ENCODE data around the gene ABCB9.

The ABCB9 gene

DNA sequence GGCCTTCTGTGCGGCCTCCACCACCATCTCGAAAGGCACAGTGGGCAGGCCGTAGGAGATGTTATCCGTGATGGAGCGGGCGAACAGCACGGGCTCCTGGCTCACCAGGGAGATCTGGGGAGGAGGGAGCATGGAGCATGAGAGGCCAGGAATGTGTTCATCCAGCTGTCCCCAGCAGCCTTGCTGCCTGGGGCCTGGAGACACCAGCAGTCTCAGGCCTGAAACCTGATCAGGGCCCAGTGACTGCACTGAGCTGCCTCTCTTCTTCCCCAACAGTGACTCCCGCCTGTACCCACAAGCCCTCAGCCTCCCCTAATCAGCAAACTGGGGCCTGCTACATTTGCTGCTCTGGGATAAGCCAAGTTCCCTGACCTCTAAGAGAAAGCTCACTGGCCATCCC is 30.9 kb downstream of the ABCB9 start:
- TF ChIP-seq, protein P1, sequence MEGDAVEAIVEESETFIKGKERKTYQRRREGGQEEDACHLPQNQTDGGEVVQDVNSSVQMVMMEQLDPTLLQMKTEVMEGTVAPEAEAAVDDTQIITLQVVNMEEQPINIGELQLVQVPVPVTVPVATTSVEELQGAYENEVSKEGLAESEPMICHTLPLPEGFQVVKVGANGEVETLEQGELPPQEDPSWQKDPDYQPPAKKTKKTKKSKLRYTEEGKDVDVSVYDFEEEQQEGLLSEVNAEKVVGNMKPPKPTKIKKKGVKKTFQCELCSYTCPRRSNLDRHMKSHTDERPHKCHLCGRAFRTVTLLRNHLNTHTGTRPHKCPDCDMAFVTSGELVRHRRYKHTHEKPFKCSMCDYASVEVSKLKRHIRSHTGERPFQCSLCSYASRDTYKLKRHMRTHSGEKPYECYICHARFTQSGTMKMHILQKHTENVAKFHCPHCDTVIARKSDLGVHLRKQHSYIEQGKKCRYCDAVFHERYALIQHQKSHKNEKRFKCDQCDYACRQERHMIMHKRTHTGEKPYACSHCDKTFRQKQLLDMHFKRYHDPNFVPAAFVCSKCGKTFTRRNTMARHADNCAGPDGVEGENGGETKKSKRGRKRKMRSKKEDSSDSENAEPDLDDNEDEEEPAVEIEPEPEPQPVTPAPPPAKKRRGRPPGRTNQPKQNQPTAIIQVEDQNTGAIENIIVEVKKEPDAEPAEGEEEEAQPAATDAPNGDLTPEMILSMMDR (conservative IDR thresholded peaks at IDR 0.05; ENCODE audit: low read depth, low read length), result no peak

DNA sequence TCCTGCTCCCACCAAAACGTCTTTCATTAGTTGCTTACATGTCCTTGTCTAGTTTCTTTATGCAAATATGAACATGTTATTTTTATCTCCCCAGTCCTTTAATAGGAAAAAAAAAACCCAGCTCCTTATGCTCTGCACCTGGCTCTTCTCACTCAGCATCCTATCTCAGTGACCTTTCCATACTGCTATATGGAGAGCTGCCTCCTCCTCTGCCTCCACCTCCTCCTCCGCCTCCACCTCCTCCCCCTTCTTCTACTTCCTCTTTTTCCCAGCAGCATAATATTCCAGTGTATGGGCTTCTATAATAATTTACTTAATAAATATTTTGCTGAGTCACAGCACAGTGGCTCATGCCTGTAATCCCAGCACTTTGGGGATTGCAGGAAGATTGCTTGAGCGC is 31.5 kb downstream of the ABCB9 start:
- TF ChIP-seq, protein P1 (conservative IDR thresholded peaks at IDR 0.05; ENCODE audit: low read depth, low read length), result no peak
- no peak for DNase-seq (ENCODE audit: low read depth)
- H3K4me3 ChIP-seq (ENCODE audit: low read depth, low read length), result no peak overlapping the region

More for the DNA sequence above, 30.9 kb downstream of the ABCB9 start:
- no peak overlapping the region for H3K4me3 ChIP-seq (ENCODE audit: low read depth, low read length)
- no peak for DNase-seq (ENCODE audit: low read depth)

DNA sequence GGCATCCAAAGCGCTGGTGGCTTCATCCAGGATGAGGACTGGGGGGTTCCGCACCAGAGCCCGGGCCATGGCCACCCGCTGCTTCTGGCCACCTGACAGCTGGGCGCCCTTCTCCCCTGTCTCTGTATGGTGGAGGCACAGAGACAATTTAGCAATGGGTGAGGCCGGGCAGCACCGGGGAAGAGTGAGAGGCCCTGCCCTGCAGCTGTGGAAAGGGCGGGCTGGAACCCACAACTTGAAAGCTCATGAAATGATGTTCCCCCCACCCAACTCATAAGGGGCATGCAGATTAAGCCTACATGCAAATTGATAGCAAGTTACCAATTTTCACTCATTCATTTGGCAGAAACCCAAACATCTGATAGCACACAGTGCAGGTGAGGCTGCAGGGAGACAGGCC is 34.1 kb downstream of the ABCB9 start:
- no peak for DNase-seq (ENCODE audit: low read depth)
- TF ChIP-seq, protein P1 (conservative IDR thresholded peaks at IDR 0.05; ENCODE audit: low read depth, low read length), result no peak
- H3K4me3 ChIP-seq (ENCODE audit: low read depth, low read length), result no peak overlapping the region

DNA sequence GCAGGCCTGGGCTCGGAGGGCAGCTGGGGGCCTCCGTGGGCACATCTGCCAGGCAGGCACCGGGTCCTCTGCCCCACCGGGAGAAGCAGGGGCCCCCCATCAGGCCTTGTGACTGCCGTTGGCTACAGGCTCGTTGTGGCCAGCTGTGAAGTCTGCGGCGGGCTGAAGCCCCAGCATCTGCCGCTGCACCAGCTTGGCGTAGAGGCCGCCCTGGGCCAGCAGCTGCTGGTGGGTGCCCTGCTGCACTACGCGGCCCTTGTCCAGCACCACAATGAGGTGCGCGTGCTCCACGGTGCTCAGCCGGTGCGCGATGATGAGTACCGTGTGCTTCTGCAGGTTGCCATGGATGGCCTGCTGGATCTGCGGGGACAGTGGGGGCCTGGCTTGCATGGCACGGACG is 36.5 kb downstream of the ABCB9 start:
- TF ChIP-seq, protein P1 (conservative IDR thresholded peaks at IDR 0.05; ENCODE audit: low read depth, low read length), result no peak
- no peak overlapping the region for H3K4me3 ChIP-seq (ENCODE audit: low read depth, low read length)

DNA sequence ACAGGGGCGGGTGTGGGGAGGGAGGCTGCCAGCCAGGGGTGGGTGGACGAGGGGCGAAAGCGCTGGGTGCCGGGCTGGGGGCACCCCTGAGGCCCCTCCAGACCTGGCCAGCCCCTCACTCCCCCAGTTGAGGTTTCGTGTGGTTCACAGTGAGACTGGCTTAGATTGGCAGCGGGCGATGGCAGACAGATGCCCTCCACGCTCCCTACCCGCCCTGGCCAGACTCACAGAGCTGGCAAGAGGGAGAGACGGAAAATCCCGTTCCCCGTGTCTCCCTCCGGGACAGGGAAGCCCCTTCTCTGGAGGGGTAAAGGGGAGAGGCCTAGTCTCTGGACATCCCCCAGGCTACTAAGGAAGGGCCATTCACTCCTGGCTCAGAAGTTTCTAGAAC is 37.1 kb downstream of the ABCB9 start:
- TF ChIP-seq, protein P1 (conservative IDR thresholded peaks at IDR 0.05; ENCODE audit: low read depth, low read length), result no peak
- no peak for DNase-seq (ENCODE audit: low read depth)

More for the DNA sequence above, 36.5 kb downstream of the ABCB9 start:
- DNase-seq (ENCODE audit: low read depth), result no peak

DNA sequence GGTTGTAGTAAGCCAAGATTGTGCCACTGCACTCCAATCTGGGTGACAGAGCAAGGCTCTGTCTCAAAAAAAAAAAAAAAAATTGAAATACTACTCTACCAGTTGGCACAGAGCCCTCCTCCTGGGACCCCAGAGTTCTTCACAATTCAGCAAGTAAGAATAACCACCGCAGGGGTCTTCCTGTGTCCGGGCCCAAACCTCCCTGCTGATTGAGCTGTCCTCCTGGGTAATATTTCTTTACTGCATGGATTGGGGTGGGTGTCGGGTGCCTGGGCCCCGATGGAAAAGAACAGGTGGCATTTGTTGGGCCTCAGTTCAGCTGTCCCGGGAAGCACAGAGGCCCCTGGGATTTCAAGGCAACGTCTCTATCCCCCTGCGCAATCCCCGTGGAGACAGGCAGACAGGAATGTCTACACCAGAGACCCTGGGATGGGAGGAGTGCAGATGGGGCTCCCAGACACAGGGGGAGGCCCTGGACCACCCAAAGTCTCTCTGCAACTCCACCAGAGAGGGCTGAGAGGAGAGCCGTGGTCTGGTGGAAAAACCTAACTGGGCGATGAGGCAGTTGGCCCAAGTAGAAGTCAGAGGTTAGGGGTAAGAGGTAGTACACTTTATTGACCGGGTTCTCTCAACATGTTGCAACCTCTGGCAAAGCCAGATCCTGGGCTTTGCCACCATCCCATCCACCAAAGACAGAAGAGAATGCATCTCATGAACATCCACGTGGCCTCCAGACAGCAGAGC is 37.7 kb downstream of the ABCB9 start:
- H3K4me3 ChIP-seq (ENCODE audit: low read depth, low read length), result no peak overlapping the region
- TF ChIP-seq, protein P1 (conservative IDR thresholded peaks at IDR 0.05; ENCODE audit: low read depth, low read length), result no peak
- DNase-seq (ENCODE audit: low read depth), result no peak

More for the DNA sequence above, 37.1 kb downstream of the ABCB9 start:
- H3K4me3 ChIP-seq (ENCODE audit: low read depth, low read length), result no peak overlapping the region
